IMR-90 (cell line): ENCODE measurements around the gene TMC1. TPM values are rescaled to one million over a fixed set of nuclear protein-coding genes. Genes with fewer than 3 reads are reported as not detected.

Experiments used
- ATAC-seq: fragments of 200-7000 bp; cut with Tn5 transposase; 2 replicates; pipeline ENCODE4 v1.9.1; 2020; ENCODE audit warnings: low read depth, mild to moderate bottlenecking, moderate library complexity
- BruUV-seq: library from RNA; stranded (reverse); fragments of 400-500 nt; replicated peaks from 2 replicates; lab custom pipeline; 2021; lab: Mats Ljungman, UMichigan
- CTCF ChIA-PET: fragments of 300-600 bp; formaldehyde crosslinking; extraction: SDS; loops from one replicate; lab custom pipeline; 2021; ENCODE audit warnings: antibody characterized with exemption; lab: Yijun Ruan, JAX
- POLR2A ChIA-PET: fragments of 300-600 bp; sonication (Branson Sonifier 250); formaldehyde crosslinking; loops from one replicate; lab custom pipeline; 2022; ENCODE audit warnings: antibody characterized with exemption; ENCODE audit not compliant: unreplicated experiment; lab: Charles Lee
- DNase-seq: peaks from one replicate; pipeline ENCODE4 v3.0.0; 2013
- H2AFZ ChIP-seq: replicated peaks from 2 replicates; pipeline ENCODE3; 2013; ENCODE audit warnings: low read length, mild to moderate bottlenecking; ENCODE audit not compliant: poor library complexity
- H2AK5ac ChIP-seq: 2 replicates; pipeline ENCODE4 v1.6.1; 2013; ENCODE audit warnings: low read depth, low read length, inconsistent platforms
- H2AK9ac ChIP-seq: replicated peaks from 2 replicates; pipeline ENCODE3; 2013; ENCODE audit warnings: mild to moderate bottlenecking, low read depth, low read length, moderate library complexity; ENCODE audit not compliant: poor library complexity
- H2BK120ac ChIP-seq: 2 replicates; pipeline ENCODE4 v1.6.1; 2013; ENCODE audit warnings: low read depth, low read length, inconsistent platforms
- H2BK15ac ChIP-seq: 3 replicates; pipeline ENCODE4 v1.6.1; 2013; ENCODE audit warnings: low read depth, low read length, inconsistent platforms
- H2BK20ac ChIP-seq: 2 replicates; pipeline ENCODE4 v1.6.1; 2013; ENCODE audit warnings: low read depth, mild to moderate bottlenecking, inconsistent platforms, low read length, moderate library complexity
- H2BK5ac ChIP-seq: 2 replicates; pipeline ENCODE4 v1.6.1; 2013; ENCODE audit warnings: mild to moderate bottlenecking, low read depth, low read length, inconsistent platforms; ENCODE audit not compliant: poor library complexity, severe bottlenecking
- H3K14ac ChIP-seq: replicated peaks from 2 replicates; pipeline ENCODE4 v1.6.1; 2013; ENCODE audit warnings: low read depth, low read length, inconsistent platforms
- H3K18ac ChIP-seq: 2 replicates; pipeline ENCODE4 v1.6.1; 2013; ENCODE audit warnings: low read depth, low read length, control low read depth
- H3K23ac ChIP-seq: 2 replicates; pipeline ENCODE4 v1.6.1; 2013; ENCODE audit warnings: low read depth, low read length, inconsistent platforms
- H3K27ac ChIP-seq: 2 replicates; pipeline ENCODE4 v1.5.1; 2013; ENCODE audit warnings: mild to moderate bottlenecking, control low read depth, low read length; ENCODE audit not compliant: insufficient read depth
- H3K27me3 ChIP-seq: 2 replicates; pipeline ENCODE4 v1.6.1; 2013; ENCODE audit warnings: low read length; ENCODE audit not compliant: control insufficient read depth, insufficient read depth
- H3K36me3 ChIP-seq: 2 replicates; pipeline ENCODE4 v1.6.1; 2013; ENCODE audit warnings: low read length, mixed read lengths; ENCODE audit not compliant: control insufficient read depth, insufficient read depth
- H3K4ac ChIP-seq: 2 replicates; pipeline ENCODE4 v1.6.1; 2013; ENCODE audit warnings: low read depth, low read length, inconsistent platforms
- H3K4me1 ChIP-seq: 2 replicates; pipeline ENCODE4 v1.6.1; 2013; ENCODE audit warnings: low read length, mixed read lengths; ENCODE audit not compliant: control insufficient read depth, insufficient read depth
- H3K4me2 ChIP-seq: 2 replicates; pipeline ENCODE4 v1.6.1; 2013; ENCODE audit warnings: low read depth, mild to moderate bottlenecking, control low read depth, low read length, moderate library complexity
- H3K4me3 ChIP-seq: 2 replicates; pipeline ENCODE4 v1.5.1; 2013; ENCODE audit warnings: low read depth, mild to moderate bottlenecking, control low read depth, low read length, moderate library complexity; ENCODE audit not compliant: insufficient read depth
- H3K56ac ChIP-seq: 2 replicates; pipeline ENCODE4 v1.6.1; 2013; ENCODE audit warnings: low read length, inconsistent platforms; ENCODE audit not compliant: insufficient read depth; ENCODE audit errors: extremely low read depth
- H3K79me1 ChIP-seq, 2 experiments: 2 replicates each; pipeline ENCODE4 v1.6.1; 2013; ENCODE audit warnings: low read length in 2 of 2, inconsistent platforms in 1 of 2, low read depth in 1 of 2
- H3K9ac ChIP-seq: 2 replicates; pipeline ENCODE4 v1.6.1; 2013; ENCODE audit warnings: low read depth, low read length, control low read depth
- H3K9me1 ChIP-seq: 2 replicates; pipeline ENCODE4 v1.6.1; 2013; ENCODE audit warnings: low read length, inconsistent platforms; ENCODE audit not compliant: insufficient read depth
- H3K9me3 ChIP-seq: 2 replicates; pipeline ENCODE4 v1.6.1; 2013; ENCODE audit warnings: low read length; ENCODE audit not compliant: control insufficient read depth, insufficient read depth
- H4K20me1 ChIP-seq: 2 replicates; pipeline ENCODE4 v1.6.1; 2013; ENCODE audit warnings: low read length, inconsistent platforms; ENCODE audit not compliant: insufficient read depth
- H4K5ac ChIP-seq: 2 replicates; pipeline ENCODE4 v1.6.1; 2013; ENCODE audit warnings: mild to moderate bottlenecking, low read depth, low read length, control low read depth
- H4K8ac ChIP-seq, 2 experiments: 2 replicates each; pipeline ENCODE4 v1.6.1; 2013; ENCODE audit warnings: low read depth in 2 of 2, low read length in 2 of 2, control low read depth in 1 of 2, inconsistent platforms in 1 of 2
- H4K91ac ChIP-seq: 2 replicates; pipeline ENCODE4 v1.6.1; 2013; ENCODE audit warnings: low read depth, low read length, inconsistent platforms; ENCODE audit not compliant: insufficient read depth
- BHLHE40 ChIP-seq: fragments of 150-350 bp; IDR thresholded peaks from 2 replicates; pipeline ENCODE4 v1.6.1; 2016; ENCODE audit warnings: mild to moderate bottlenecking, low read depth, low read length
- CEBPB ChIP-seq: IDR thresholded peaks from 2 replicates; pipeline ENCODE4 v1.6.1; 2012; ENCODE audit warnings: low read depth, low read length, improper control_type of control experiment
- NFE2L2 ChIP-seq: fragments of 150-350 bp; IDR thresholded peaks from 2 replicates; pipeline ENCODE4 v1.6.1; 2016; ENCODE audit warnings: low read depth, mild to moderate bottlenecking, low read length
- SMC3 ChIP-seq: fragments of 150-350 bp; IDR thresholded peaks from 2 replicates; pipeline ENCODE4 v1.6.1; 2016; ENCODE audit warnings: low read depth, mild to moderate bottlenecking, antibody characterized with exemption, low read length, moderate library complexity
- WGBS, 2 experiments: methylation state at CpG; one replicate each; pipeline versions ENCODE4 v1.1.5 to v1.1.7; 2013; ENCODE audit warnings: missing lambda C conversion rate in 2 of 2; ENCODE audit not compliant: insufficient read length in 1 of 2; ENCODE audit errors: extremely low coverage in 2 of 2; 5-methylcytosine and 5-hydroxymethylcytosine counted together
- dilution Hi-C: fragments of 300-500 bp; cut with HindIII; formaldehyde crosslinking; loops from one replicate; pipeline ENCODE4 v1.14.3; 2018; ENCODE audit warnings: low sequenced_read_pairs; ENCODE audit not compliant: unreplicated experiment
- in situ Hi-C: fragments of 300-500 bp; cut with MboI; formaldehyde crosslinking; loops from 3 replicates; pipeline ENCODE4 v1.14.3; 2019; ENCODE audit warnings: low sequenced_read_pairs, inconsistent platforms, mixed read lengths
- intact Hi-C: fragments of 100-400 bp; cut with micrococcal nuclease; formaldehyde crosslinking; loops from 2 replicates; pipeline ENCODE4 v1.10.0; 2022
- polyA plus RNA-seq, 3 experiments: library from polyadenylated mRNA; depleted of rRNA; stranded (reverse); fragments of >200 nt; gene quantifications; 2 replicates each; pipeline ENCODE4 v1.2.3, GENCODE V29; 2012; ENCODE audit warnings: low replicate concordance in 1 of 3
- total RNA-seq: library from RNA; depleted of rRNA; stranded (reverse); fragments of >200 nt; gene quantifications from 2 replicates; pipeline ENCODE4 v1.2.3, GENCODE V29; 2012
- TF ChIP-seq, protein P1 (sequence below): fragments of 150-350 bp; IDR thresholded peaks from 2 replicates; pipeline ENCODE4 v1.6.1; 2017; ENCODE audit warnings: mild to moderate bottlenecking, antibody characterized with exemption, low read length, low read depth

TMC1 gene
- total and polyA plus RNA-seq, 2 of the 4 experiments (the other 2 are of a cell fraction): not detected

DNA sequence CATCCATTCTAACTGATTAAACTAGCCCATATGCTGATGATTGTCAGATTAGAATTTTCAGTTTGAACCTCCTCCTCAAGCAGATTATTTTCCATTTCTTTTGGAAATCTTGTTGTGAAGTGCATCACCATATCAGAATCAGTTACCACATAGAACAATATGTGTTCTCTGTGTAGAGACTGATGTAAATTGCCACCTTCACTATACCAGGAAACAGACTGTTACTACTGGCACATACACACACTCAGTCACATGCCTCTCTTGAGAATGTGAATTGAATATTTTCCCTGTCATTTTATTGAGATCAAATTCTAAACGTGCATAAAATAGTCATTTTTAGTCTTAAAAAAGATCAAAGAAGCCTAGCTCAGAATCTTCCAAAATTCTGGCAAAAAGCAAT lies 270.0 kb downstream of the TMC1 start:
- ChIA-PET CTCF (interaction anchor here (0.6 kb wide), 1 partner anchor 147 kb away, joined by 3 read pairs; no protein-coding TSS in a partner anchor), POLR2A (no interaction called here)
- ATAC-seq (no peak), DNase-seq (no peak)
- no TSS peak for BruUV-seq
- Histone ChIP-seq H3K4me2 (no peak overlapping the region), H2AK9ac (no peak overlapping the region), H3K18ac (no peak overlapping the region), H3K56ac (no peak overlapping the region), H3K14ac (no peak overlapping the region), H3K79me1 (no peaks in the 10 kb centered on the region), H4K5ac (no peak overlapping the region), H2BK20ac (no peak overlapping the region), H2AFZ (no peak overlapping the region), H3K9me3 (no peaks in the 10 kb centered on the region), H3K4ac (no peak overlapping the region), H2BK15ac (no peak overlapping the region), H2BK120ac (no peak overlapping the region), H4K20me1 (no peaks in the 10 kb centered on the region), H4K8ac (no peak overlapping the region), H3K4me1 (no peaks in the 10 kb centered on the region), H3K36me3 (no peaks in the 10 kb centered on the region), H3K27ac (no peak overlapping the region), H3K9me1 (no peaks in the 10 kb centered on the region), H3K4me3 (no peak overlapping the region), H2BK5ac (no peak overlapping the region), H4K91ac (no peak overlapping the region), H3K9ac (no peak overlapping the region), H2AK5ac (no peak overlapping the region), H3K27me3 (no peaks in the 10 kb centered on the region), H3K23ac (no peak overlapping the region)
- WGBS, 2 experiments: no CpG with 5 or more reads among the region's 1 CpG
- in situ Hi-C loops (no loop called here), dilution Hi-C loops (no loop called here), intact Hi-C loops (no loop called here)
- TF ChIP-seq SMC3 (no peak), BHLHE40 (no peak), NFE2L2 (no peak), CEBPB (no peak)
- TF ChIP-seq, protein P1, sequence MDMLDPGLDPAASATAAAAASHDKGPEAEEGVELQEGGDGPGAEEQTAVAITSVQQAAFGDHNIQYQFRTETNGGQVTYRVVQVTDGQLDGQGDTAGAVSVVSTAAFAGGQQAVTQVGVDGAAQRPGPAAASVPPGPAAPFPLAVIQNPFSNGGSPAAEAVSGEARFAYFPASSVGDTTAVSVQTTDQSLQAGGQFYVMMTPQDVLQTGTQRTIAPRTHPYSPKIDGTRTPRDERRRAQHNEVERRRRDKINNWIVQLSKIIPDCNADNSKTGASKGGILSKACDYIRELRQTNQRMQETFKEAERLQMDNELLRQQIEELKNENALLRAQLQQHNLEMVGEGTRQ: no peak
